ENCODE data around the gene RNF144A. TPM values are rescaled to one million over a fixed set of nuclear protein-coding genes. Genes with fewer than 3 reads are reported as not detected.

The RNF144A gene
- total RNA-seq, 3 donors from 2014 or later: 10.8 to 17.1 (median 11.6) TPM

GRCh38 chr2:7028846-7029245, 111.6 kb downstream of the RNF144A start:
- Histone ChIP-seq H3K4me3 (no peak overlapping the region), H3K27ac (no peak overlapping the region), H3K9me3 (no peaks in the 10 kb centered on the region), H3K27me3 (no peaks in the 10 kb centered on the region), H3K36me3 (no peaks in the 10 kb centered on the region), H3K4me1 (no peaks in the 10 kb centered on the region)
- no peak for TF ChIP-seq CTCF (IDR thresholded peaks at IDR 0.05)
- no peak for TF ChIP-seq POLR2A (IDR thresholded peaks at IDR 0.05)
- no peak for TF ChIP-seq POLR2AphosphoS5 (IDR thresholded peaks at IDR 0.05)
- no peak for DNase-seq (ENCODE audit: low spot score in 2 of 2)
- intact Hi-C loops (cut with DNase I; ENCODE audit: low total_unique reads): loop anchor here (1.0 kb wide), 1 partner anchor 20 kb away; no protein-coding TSS in a partner anchor

- no peaks in the 10 kb centered on the region for H3K27me3 ChIP-seq
- no peak overlapping the region for H3K4me3 ChIP-seq
- no peaks in the 10 kb centered on the region for H3K9me3 ChIP-seq
- no peak for DNase-seq (ENCODE audit: low spot score in 2 of 2)
- TF ChIP-seq CTCF (IDR thresholded peaks at IDR 0.05): no peak
- TF ChIP-seq POLR2A (IDR thresholded peaks at IDR 0.05): no peak
- TF ChIP-seq POLR2AphosphoS5 (IDR thresholded peaks at IDR 0.05): no peak
- no peaks in the 10 kb centered on the region for H3K36me3 ChIP-seq
- intact Hi-C loops (cut with DNase I; ENCODE audit: low total_unique reads): no loop called here
- H3K4me1 ChIP-seq: no peaks in the 10 kb centered on the region
- no peak overlapping the region for H3K27ac ChIP-seq
These were observed 112.3 kb downstream of the RNF144A start for GRCh38 chr2:7029291-7030059.

- no peaks in the 10 kb centered on the region for H3K27me3 ChIP-seq
- no peaks in the 10 kb centered on the region for H3K36me3 ChIP-seq
- no peak for DNase-seq (ENCODE audit: low spot score in 2 of 2)
- no peaks in the 10 kb centered on the region for H3K4me1 ChIP-seq
- H3K9me3 ChIP-seq: no peaks in the 10 kb centered on the region
- no peak overlapping the region for H3K4me3 ChIP-seq
- no peak for TF ChIP-seq CTCF (IDR thresholded peaks at IDR 0.05)
- no peak for TF ChIP-seq POLR2A (IDR thresholded peaks at IDR 0.05)
- no peak for TF ChIP-seq POLR2AphosphoS5 (IDR thresholded peaks at IDR 0.05)
- no peak overlapping the region for H3K27ac ChIP-seq
- intact Hi-C loops (cut with DNase I; ENCODE audit: low total_unique reads): no loop called here
These were observed 113.6 kb downstream of the RNF144A start for GRCh38 chr2:7030810-7031209.

- no peak for TF ChIP-seq POLR2A (IDR thresholded peaks at IDR 0.05)
- peak; percentile 78 to 88 (median 83) for TF ChIP-seq POLR2AphosphoS5 (IDR thresholded peaks at IDR 0.05)
- peak in 2 of 3 donors; percentile 9 to 37 for TF ChIP-seq CTCF (IDR thresholded peaks at IDR 0.05)
- H3K27me3 ChIP-seq: no peaks in the 10 kb centered on the region
- H3K4me3 ChIP-seq: no peak overlapping the region
- H3K27ac ChIP-seq: peak overlapping the region in 1 of 2 donors; percentile 48
- no peaks in the 10 kb centered on the region for H3K4me1 ChIP-seq
- H3K9me3 ChIP-seq: no peaks in the 10 kb centered on the region
- intact Hi-C loops (cut with DNase I; ENCODE audit: low total_unique reads): no loop called here
- no peaks in the 10 kb centered on the region for H3K36me3 ChIP-seq
- DNase-seq (ENCODE audit: low spot score in 2 of 2): peak; percentile 87 to 90
These were observed 114.5 kb downstream of the RNF144A start for GRCh38 chr2:7031547-7032245.

- Histone ChIP-seq H3K27me3 (no peaks in the 10 kb centered on the region), H3K4me3 (no peak overlapping the region), H3K27ac (peak overlapping the region in 1 of 2 donors; percentile 48), H3K36me3 (no peaks in the 10 kb centered on the region), H3K4me1 (no peaks in the 10 kb centered on the region), H3K9me3 (no peaks in the 10 kb centered on the region)
- TF ChIP-seq CTCF (IDR thresholded peaks at IDR 0.05) (no peak), POLR2A (IDR thresholded peaks at IDR 0.05) (no peak), POLR2AphosphoS5 (IDR thresholded peaks at IDR 0.05) (no peak)
- intact Hi-C loops (cut with DNase I; ENCODE audit: low total_unique reads): no loop called here
- DNase-seq (ENCODE audit: low spot score in 2 of 2): no peak
These were observed 115.2 kb downstream of the RNF144A start for GRCh38 chr2:7032371-7032770.

All from breast epithelium (tissue), 4 donors.